ENCODE results near the gene NEUROD2. TPM values are rescaled to one million over a fixed set of nuclear protein-coding genes. Genes with fewer than 3 reads are reported as not detected.
"Not testable (repeated sequence)": the region's sequence is repeated elsewhere in the genome, so short reads cannot be mapped to it uniquely, and the experiment has no call there.

NEUROD2 gene
- total RNA-seq, 1 donor from 2014 or later: not detected

- no peaks in the 10 kb centered on the region for H3K9me3 Mint-ChIP-seq
Measured at GRCh38 chr17:39595294-39595693, 12.4 kb downstream of the NEUROD2 start.

GRCh38 chr17:39593371-39593770 lies 14.3 kb downstream of the NEUROD2 start:
- Mint-ChIP-seq H3K27ac (ENCODE audit: unreplicated experiment) (no peak overlapping the region), H3K9me3 (no peaks in the 10 kb centered on the region), H3K4me3 (no peak overlapping the region), H3K27me3 (ENCODE audit: low read depth) (peaks cover 98% of the 10 kb centered on the region), H3K4me1 (no peaks in the 10 kb centered on the region), H3K36me3 (ENCODE audit: low read depth) (no peaks in the 10 kb centered on the region)
- no peak for TF ChIP-seq CTCF (conservative IDR thresholded peaks at IDR 0.05)
- no peak for DNase-seq (ENCODE audit: low read depth, low spot score)

More at GRCh38 chr17:39595294-39595693, 12.4 kb downstream of the NEUROD2 start:
- no peak for TF ChIP-seq CTCF (conservative IDR thresholded peaks at IDR 0.05)
- Mint-ChIP-seq H3K36me3 (ENCODE audit: low read depth) (no peaks in the 10 kb centered on the region), H3K4me1 (no peaks in the 10 kb centered on the region), H3K4me3 (no peak overlapping the region), H3K27ac (ENCODE audit: unreplicated experiment) (no peak overlapping the region), H3K27me3 (ENCODE audit: low read depth) (peaks cover 100% of the 10 kb centered on the region)
- no peak for DNase-seq (ENCODE audit: low read depth, low spot score)

GRCh38 chr17:39591958-39592954 lies 15.5 kb downstream of the NEUROD2 start:
- no peak overlapping the region for H3K4me3 Mint-ChIP-seq
- H3K9me3 Mint-ChIP-seq: no peaks in the 10 kb centered on the region
- H3K27me3 Mint-ChIP-seq (ENCODE audit: low read depth): peaks cover 96% of the 10 kb centered on the region
- DNase-seq (ENCODE audit: low read depth, low spot score): peak; percentile 55
- TF ChIP-seq CTCF (conservative IDR thresholded peaks at IDR 0.05): no peak
- no peak overlapping the region for H3K27ac Mint-ChIP-seq (ENCODE audit: unreplicated experiment)
- no peaks in the 10 kb centered on the region for H3K36me3 Mint-ChIP-seq (ENCODE audit: low read depth)
- no peaks in the 10 kb centered on the region for H3K4me1 Mint-ChIP-seq

- not testable (repeated sequence) for H3K4me3 Mint-ChIP-seq; H3K4me1 Mint-ChIP-seq; H3K9me3 Mint-ChIP-seq; DNase-seq (ENCODE audit: low read depth, low spot score); H3K36me3 Mint-ChIP-seq (ENCODE audit: low read depth); H3K27ac Mint-ChIP-seq (ENCODE audit: unreplicated experiment)
- H3K27me3 Mint-ChIP-seq (ENCODE audit: low read depth): peaks cover 81% of the 10 kb centered on the region
Measured at GRCh38 chr17:39590180-39590579, 17.5 kb downstream of the NEUROD2 start.

- Mint-ChIP-seq H3K4me3 (no peak overlapping the region), H3K27me3 (ENCODE audit: low read depth) (peaks cover 39% of the 10 kb centered on the region), H3K9me3 (no peaks in the 10 kb centered on the region), H3K27ac (ENCODE audit: unreplicated experiment) (no peak overlapping the region), H3K36me3 (ENCODE audit: low read depth) (no peaks in the 10 kb centered on the region), H3K4me1 (peaks cover 12% of the 10 kb centered on the region)
- TF ChIP-seq CTCF (conservative IDR thresholded peaks at IDR 0.05): no peak
- DNase-seq (ENCODE audit: low read depth, low spot score): no peak
Measured at GRCh38 chr17:39582658-39583057, 25.1 kb downstream of the NEUROD2 start.

- Mint-ChIP-seq H3K36me3 (ENCODE audit: low read depth) (no peaks in the 10 kb centered on the region), H3K27me3 (ENCODE audit: low read depth) (peaks cover 32% of the 10 kb centered on the region), H3K4me1 (peaks cover 12% of the 10 kb centered on the region), H3K4me3 (no peak overlapping the region), H3K27ac (ENCODE audit: unreplicated experiment) (no peak overlapping the region), H3K9me3 (no peaks in the 10 kb centered on the region)
- no peak for TF ChIP-seq CTCF (conservative IDR thresholded peaks at IDR 0.05)
- no peak for DNase-seq (ENCODE audit: low read depth, low spot score)
Measured at GRCh38 chr17:39581759-39582085, 26.0 kb downstream of the NEUROD2 start.

Measured in neural crest cell (in vitro differentiated cells).